Measurements from ENCODE around the gene HHAT.

DNA sequence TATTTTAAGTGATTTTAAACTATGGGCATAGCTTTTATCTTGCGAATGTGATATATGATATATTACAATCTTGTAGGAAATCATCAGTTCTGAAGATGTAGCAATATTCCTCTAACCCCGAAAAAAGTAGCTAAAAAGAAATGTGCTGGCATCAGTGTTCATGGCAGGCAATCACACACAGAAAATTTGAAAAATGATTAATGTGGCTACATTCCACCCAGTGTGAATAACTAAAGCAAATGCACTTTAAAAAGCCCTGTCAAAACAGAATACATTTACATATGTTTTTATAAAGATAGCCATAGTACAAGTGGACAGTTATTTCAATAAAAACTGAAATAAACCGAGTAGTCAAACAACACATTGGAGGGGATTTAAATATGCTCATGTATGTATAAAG, 260.2 kb downstream of the HHAT start:
- TF ChIP-seq CTCF (conservative IDR thresholded peaks at IDR 0.05; ENCODE audit: low read depth, low read length) (no peak), SMC3 (IDR thresholded peaks at IDR 0.05; ENCODE audit: low read depth, low read length) (no peak), POLR2A (IDR thresholded peaks at IDR 0.05; ENCODE audit: low read depth, low read length) (no peak), RAD21 (IDR thresholded peaks at IDR 0.05; ENCODE audit: low read length) (no peak), RCOR1 (IDR thresholded peaks at IDR 0.05; ENCODE audit: insufficient replicate concordance, low read length) (no peak), MAZ (IDR thresholded peaks at IDR 0.05; ENCODE audit: borderline replicate concordance, low read depth, low read length) (no peak), FOS (IDR thresholded peaks at IDR 0.05; ENCODE audit: low read depth, low read length) (no peak), CEBPB (IDR thresholded peaks at IDR 0.05; ENCODE audit: low read depth, low read length) (no peak), USF2 (IDR thresholded peaks at IDR 0.05; ENCODE audit: low read depth, low read length) (no peak), NFE2L2 (IDR thresholded peaks at IDR 0.05; ENCODE audit: low read depth, low read length) (no peak), ELK1 (IDR thresholded peaks at IDR 0.05; ENCODE audit: borderline replicate concordance, low read depth, low read length) (no peak), RFX5 (IDR thresholded peaks at IDR 0.05; ENCODE audit: low read depth, low read length) (no peak), BHLHE40 (IDR thresholded peaks at IDR 0.05; ENCODE audit: low read depth, low read length) (no peak)
